ENCODE results near the gene DIP2C.

The DIP2C gene

GRCh38 chr10:279655-280054 lies 409.8 kb downstream of the DIP2C start:
- Histone ChIP-seq H3K27me3 (ENCODE audit: control insufficient read depth in 1 of 2, insufficient read depth in 2 of 2, low read length in 2 of 2) (no peaks in the 10 kb centered on the region), H3K4me3 (ENCODE audit: low read length in 2 of 2) (no peak overlapping the region), H3K9ac (ENCODE audit: low read length in 2 of 2) (no peak overlapping the region), H3K9me3 (ENCODE audit: control insufficient read depth in 2 of 2, low read length in 2 of 2) (no peaks in the 10 kb centered on the region), H3K27ac (ENCODE audit: low read length) (no peak overlapping the region), H3K4me1 (ENCODE audit: control insufficient read depth, insufficient read depth, low read length) (no peaks in the 10 kb centered on the region), H3K36me3 (ENCODE audit: control insufficient read depth in 2 of 2, insufficient read depth in 2 of 2, low read length in 2 of 2) (peaks cover 67 to 73% of the 10 kb centered on the region in 2 donors)

GRCh38 chr10:279232-279631 lies 410.2 kb downstream of the DIP2C start:
- H3K4me1 ChIP-seq (ENCODE audit: control insufficient read depth, insufficient read depth, low read length) = no peaks in the 10 kb centered on the region

GRCh38 chr10:278707-279106 lies 410.8 kb downstream of the DIP2C start:
- no peak overlapping the region for H3K9ac ChIP-seq (ENCODE audit: low read length in 2 of 2)
- peaks cover 59 to 65% of the 10 kb centered on the region in 2 donors for H3K36me3 ChIP-seq (ENCODE audit: control insufficient read depth in 2 of 2, insufficient read depth in 2 of 2, low read length in 2 of 2)
- no peaks in the 10 kb centered on the region for H3K9me3 ChIP-seq (ENCODE audit: control insufficient read depth in 2 of 2, low read length in 2 of 2)
- no peak overlapping the region for H3K27ac ChIP-seq (ENCODE audit: low read length)
- H3K4me3 ChIP-seq (ENCODE audit: low read length in 2 of 2) = no peak overlapping the region
- H3K27me3 ChIP-seq (ENCODE audit: control insufficient read depth in 1 of 2, insufficient read depth in 2 of 2, low read length in 2 of 2) = no peaks in the 10 kb centered on the region
- H3K4me1 ChIP-seq (ENCODE audit: control insufficient read depth, insufficient read depth, low read length) = no peaks in the 10 kb centered on the region

More at GRCh38 chr10:279232-279631, 410.2 kb downstream of the DIP2C start:
- Histone ChIP-seq H3K36me3 (ENCODE audit: control insufficient read depth in 2 of 2, insufficient read depth in 2 of 2, low read length in 2 of 2) (peaks cover 65 to 71% of the 10 kb centered on the region in 2 donors), H3K27ac (ENCODE audit: low read length) (no peak overlapping the region), H3K4me3 (ENCODE audit: low read length in 2 of 2) (no peak overlapping the region), H3K9me3 (ENCODE audit: control insufficient read depth in 2 of 2, low read length in 2 of 2) (no peaks in the 10 kb centered on the region), H3K27me3 (ENCODE audit: control insufficient read depth in 1 of 2, insufficient read depth in 2 of 2, low read length in 2 of 2) (no peaks in the 10 kb centered on the region), H3K9ac (ENCODE audit: low read length in 2 of 2) (no peak overlapping the region)

- Histone ChIP-seq H3K9me3 (ENCODE audit: control insufficient read depth in 2 of 2, low read length in 2 of 2) (no peaks in the 10 kb centered on the region), H3K4me3 (ENCODE audit: low read length in 2 of 2) (no peak overlapping the region), H3K27ac (ENCODE audit: low read length) (no peak overlapping the region), H3K36me3 (ENCODE audit: control insufficient read depth in 2 of 2, insufficient read depth in 2 of 2, low read length in 2 of 2) (peaks cover 57 to 62% of the 10 kb centered on the region in 2 donors), H3K9ac (ENCODE audit: low read length in 2 of 2) (no peak overlapping the region), H3K4me1 (ENCODE audit: control insufficient read depth, insufficient read depth, low read length) (no peaks in the 10 kb centered on the region), H3K27me3 (ENCODE audit: control insufficient read depth in 1 of 2, insufficient read depth in 2 of 2, low read length in 2 of 2) (no peaks in the 10 kb centered on the region)
Observed at GRCh38 chr10:277963-278362, 411.5 kb downstream of the DIP2C start.

- no peaks in the 10 kb centered on the region for H3K4me1 ChIP-seq (ENCODE audit: control insufficient read depth, insufficient read depth, low read length)
- H3K27me3 ChIP-seq (ENCODE audit: control insufficient read depth in 1 of 2, insufficient read depth in 2 of 2, low read length in 2 of 2) = no peaks in the 10 kb centered on the region
- H3K9ac ChIP-seq (ENCODE audit: low read length in 2 of 2) = no peak overlapping the region
- no peak overlapping the region for H3K27ac ChIP-seq (ENCODE audit: low read length)
- peaks cover 40 to 45% of the 10 kb centered on the region in 2 donors for H3K36me3 ChIP-seq (ENCODE audit: control insufficient read depth in 2 of 2, insufficient read depth in 2 of 2, low read length in 2 of 2)
- no peaks in the 10 kb centered on the region for H3K9me3 ChIP-seq (ENCODE audit: control insufficient read depth in 2 of 2, low read length in 2 of 2)
- no peak overlapping the region for H3K4me3 ChIP-seq (ENCODE audit: low read length in 2 of 2)
Observed at GRCh38 chr10:275680-276079, 413.8 kb downstream of the DIP2C start.

GRCh38 chr10:274866-275265 lies 414.6 kb downstream of the DIP2C start:
- Histone ChIP-seq H3K36me3 (ENCODE audit: control insufficient read depth in 2 of 2, insufficient read depth in 2 of 2, low read length in 2 of 2) (peaks cover 32 to 37% of the 10 kb centered on the region in 2 donors), H3K27me3 (ENCODE audit: control insufficient read depth in 1 of 2, insufficient read depth in 2 of 2, low read length in 2 of 2) (no peaks in the 10 kb centered on the region), H3K9me3 (ENCODE audit: control insufficient read depth in 2 of 2, low read length in 2 of 2) (no peaks in the 10 kb centered on the region), H3K27ac (ENCODE audit: low read length) (no peak overlapping the region), H3K9ac (ENCODE audit: low read length in 2 of 2) (no peak overlapping the region), H3K4me1 (ENCODE audit: control insufficient read depth, insufficient read depth, low read length) (no peaks in the 10 kb centered on the region), H3K4me3 (ENCODE audit: low read length in 2 of 2) (no peak overlapping the region)

GRCh38 chr10:273088-273487 lies 416.4 kb downstream of the DIP2C start:
- H3K4me1 ChIP-seq (ENCODE audit: control insufficient read depth, insufficient read depth, low read length) = no peaks in the 10 kb centered on the region
- no peak overlapping the region for H3K9ac ChIP-seq (ENCODE audit: low read length in 2 of 2)
- H3K27me3 ChIP-seq (ENCODE audit: control insufficient read depth in 1 of 2, insufficient read depth in 2 of 2, low read length in 2 of 2) = no peaks in the 10 kb centered on the region
- no peaks in the 10 kb centered on the region for H3K9me3 ChIP-seq (ENCODE audit: control insufficient read depth in 2 of 2, low read length in 2 of 2)
- peaks cover 19 to 24% of the 10 kb centered on the region in 2 donors for H3K36me3 ChIP-seq (ENCODE audit: control insufficient read depth in 2 of 2, insufficient read depth in 2 of 2, low read length in 2 of 2)
- H3K4me3 ChIP-seq (ENCODE audit: low read length in 2 of 2) = no peak overlapping the region
- H3K27ac ChIP-seq (ENCODE audit: low read length) = no peak overlapping the region

- H3K27me3 ChIP-seq (ENCODE audit: control insufficient read depth in 1 of 2, insufficient read depth in 2 of 2, low read length in 2 of 2) = no peaks in the 10 kb centered on the region
- peaks cover 7 to 13% of the 10 kb centered on the region in 2 donors for H3K36me3 ChIP-seq (ENCODE audit: control insufficient read depth in 2 of 2, insufficient read depth in 2 of 2, low read length in 2 of 2)
- H3K9ac ChIP-seq (ENCODE audit: low read length in 2 of 2) = no peak overlapping the region
- H3K4me3 ChIP-seq (ENCODE audit: low read length in 2 of 2) = no peak overlapping the region
- no peaks in the 10 kb centered on the region for H3K9me3 ChIP-seq (ENCODE audit: control insufficient read depth in 2 of 2, low read length in 2 of 2)
- no peaks in the 10 kb centered on the region for H3K4me1 ChIP-seq (ENCODE audit: control insufficient read depth, insufficient read depth, low read length)
- no peak overlapping the region for H3K27ac ChIP-seq (ENCODE audit: low read length)
Observed at GRCh38 chr10:271722-272121, 417.7 kb downstream of the DIP2C start.

- Histone ChIP-seq H3K9ac (ENCODE audit: low read length in 2 of 2) (no peak overlapping the region), H3K9me3 (ENCODE audit: control insufficient read depth in 2 of 2, low read length in 2 of 2) (no peaks in the 10 kb centered on the region), H3K4me3 (ENCODE audit: low read length in 2 of 2) (no peak overlapping the region), H3K27me3 (ENCODE audit: control insufficient read depth in 1 of 2, insufficient read depth in 2 of 2, low read length in 2 of 2) (no peaks in the 10 kb centered on the region), H3K27ac (ENCODE audit: low read length) (no peak overlapping the region), H3K36me3 (ENCODE audit: control insufficient read depth in 2 of 2, insufficient read depth in 2 of 2, low read length in 2 of 2) (peaks cover 7 to 13% of the 10 kb centered on the region in 2 donors), H3K4me1 (ENCODE audit: control insufficient read depth, insufficient read depth, low read length) (no peaks in the 10 kb centered on the region)
Observed at GRCh38 chr10:271201-271600, 418.3 kb downstream of the DIP2C start.

GRCh38 chr10:269440-270074 lies 419.9 kb downstream of the DIP2C start:
- Histone ChIP-seq H3K4me1 (ENCODE audit: control insufficient read depth, insufficient read depth, low read length) (no peaks in the 10 kb centered on the region), H3K27me3 (ENCODE audit: control insufficient read depth in 1 of 2, insufficient read depth in 2 of 2, low read length in 2 of 2) (no peaks in the 10 kb centered on the region), H3K36me3 (ENCODE audit: control insufficient read depth in 2 of 2, insufficient read depth in 2 of 2, low read length in 2 of 2) (peaks cover 0 to 2% of the 10 kb centered on the region in 2 donors), H3K9me3 (ENCODE audit: control insufficient read depth in 2 of 2, low read length in 2 of 2) (no peaks in the 10 kb centered on the region), H3K9ac (ENCODE audit: low read length in 2 of 2) (no peak overlapping the region), H3K27ac (ENCODE audit: low read length) (no peak overlapping the region), H3K4me3 (ENCODE audit: low read length in 2 of 2) (no peak overlapping the region)

GRCh38 chr10:267705-268104 lies 421.8 kb downstream of the DIP2C start:
- Histone ChIP-seq H3K9ac (ENCODE audit: low read length in 2 of 2) (no peak overlapping the region), H3K27me3 (ENCODE audit: control insufficient read depth in 1 of 2, insufficient read depth in 2 of 2, low read length in 2 of 2) (no peaks in the 10 kb centered on the region), H3K4me1 (ENCODE audit: control insufficient read depth, insufficient read depth, low read length) (no peaks in the 10 kb centered on the region), H3K9me3 (ENCODE audit: control insufficient read depth in 2 of 2, low read length in 2 of 2) (no peaks in the 10 kb centered on the region), H3K36me3 (ENCODE audit: control insufficient read depth in 2 of 2, insufficient read depth in 2 of 2, low read length in 2 of 2) (peaks cover 0 to 5% of the 10 kb centered on the region in 2 donors), H3K4me3 (ENCODE audit: low read length in 2 of 2) (no peak overlapping the region), H3K27ac (ENCODE audit: low read length) (no peak overlapping the region)
